Measurements from ENCODE around the gene CHRNA1. TPM values are rescaled to one million over a fixed set of nuclear protein-coding genes. Genes with fewer than 3 reads are reported as not detected.
A peak's percentile ranks its signal among the peaks of the same experiment; 100 is the strongest.

The CHRNA1 gene
- total and polyA plus RNA-seq, 9 of the 15 experiments (the other 6 are each of a cell fraction or from before 2014, with no cell fraction given), result not detected

GRCh38 chr2:174771631-174772471 lies 7.6 kb upstream of the CHRNA1 start:
- peak; percentile 99 for ATAC-seq
- Histone ChIP-seq H3K4me2 (ENCODE audit: insufficient read depth, low read length) (no peak overlapping the region), H3K36me3 (ENCODE audit: control insufficient read depth, insufficient read depth, low read length) (no peaks in the 10 kb centered on the region), H3K27me3 (ENCODE audit: control insufficient read depth in 2 of 2, insufficient read depth in 2 of 2, low read length in 2 of 2) (peaks cover 0 to 21% of the 10 kb centered on the region in 2 experiments; a peak in 3 of 5 replicates), H3K4me3 (no peak overlapping the region), H3K27ac (ENCODE audit: extremely low read depth, low read depth, low read length) (no peak overlapping the region), H3K9me1 (ENCODE audit: control insufficient read depth, insufficient read depth, low read length) (no peaks in the 10 kb centered on the region), H3K79me2 (ENCODE audit: control insufficient read depth, insufficient read depth, low read length) (no peaks in the 10 kb centered on the region), H3K9me3 (replicated peaks; ENCODE audit: control insufficient read depth, insufficient read depth, low read depth, low read length) (no peaks in the 10 kb centered on the region), H4K20me1 (replicated peaks; ENCODE audit: control insufficient read depth, insufficient read depth, low read length) (0 out of 2 replicates have a peak, but pooled peaks cover 7% of the 10 kb centered on the region), H2AFZ (ENCODE audit: low read depth, low read length) (no peak overlapping the region), H3K4me1 (replicated peaks in 1 of 2; ENCODE audit: control insufficient read depth in 2 of 2, insufficient read depth in 2 of 2, low read length in 2 of 2) (no peaks in the 10 kb centered on the region), H3K9ac (ENCODE audit: insufficient read depth in 1 of 2, low read depth in 2 of 2, low read length in 2 of 2) (no peak overlapping the region)
- peak; percentile 57 to 74 (median 66) for DNase-seq (ENCODE audit: extremely low read depth in 1 of 4, low spot score in 3 of 4)
- in situ Hi-C loops (cut with MboI), result loop anchor here (10.0 kb wide), 1 partner anchor 213 kb away; no protein-coding TSS in a partner anchor
- no TSS peak for BruUV-seq (replicated peaks)
- ChIA-PET CTCF (ENCODE audit: low intra/inter-chr PET ratio) (interaction anchor here (0.7 to 1.8 kb wide), 4 partner anchors 212 to 510 kb away, joined by 3 to 11 read pairs (median 6); no protein-coding TSS in a partner anchor), POLR2A (interaction anchor here (0.6 to 1.9 kb wide), 4 partner anchors 8 to 323 kb away, joined by 3 to 5 read pairs (median 4); no protein-coding TSS in a partner anchor)
- intact Hi-C loops (cut with micrococcal nuclease), result loop anchor here (1.0 to 5.0 kb wide), 3 partner anchors 213 to 1325 kb away; partner anchors contain the start of gene HOXD12
- WGBS (ENCODE audit: insufficient coverage, low coverage, missing lambda C conversion rate), result 3% methylated on average over 14 of the region's 14 CpGs
- FAIRE-seq, result peak; percentile 82
- TF ChIP-seq JUND (IDR thresholded peaks at IDR 0.05; ENCODE audit: borderline replicate concordance, low read depth, low read length), result 0 out of 2 replicates have a peak, but pooled peaks have one; percentile 14
- no peak for TF ChIP-seq JUND (tag; IDR thresholded peaks at IDR 0.05; ENCODE audit: borderline replicate concordance, low read depth, low read length)
- no peak for TF ChIP-seq TFAM (CRISPR knock-in tag; conservative IDR thresholded peaks at IDR 0.05)
- TF ChIP-seq RCOR1 (IDR thresholded peaks at IDR 0.05; ENCODE audit: borderline replicate concordance in 1 of 2, low read depth in 2 of 2, low read length in 2 of 2), result 0 out of 4 replicates have a peak, but pooled peaks of 1 of the 2 experiments have one; percentile 11
- TF ChIP-seq, protein P1, sequence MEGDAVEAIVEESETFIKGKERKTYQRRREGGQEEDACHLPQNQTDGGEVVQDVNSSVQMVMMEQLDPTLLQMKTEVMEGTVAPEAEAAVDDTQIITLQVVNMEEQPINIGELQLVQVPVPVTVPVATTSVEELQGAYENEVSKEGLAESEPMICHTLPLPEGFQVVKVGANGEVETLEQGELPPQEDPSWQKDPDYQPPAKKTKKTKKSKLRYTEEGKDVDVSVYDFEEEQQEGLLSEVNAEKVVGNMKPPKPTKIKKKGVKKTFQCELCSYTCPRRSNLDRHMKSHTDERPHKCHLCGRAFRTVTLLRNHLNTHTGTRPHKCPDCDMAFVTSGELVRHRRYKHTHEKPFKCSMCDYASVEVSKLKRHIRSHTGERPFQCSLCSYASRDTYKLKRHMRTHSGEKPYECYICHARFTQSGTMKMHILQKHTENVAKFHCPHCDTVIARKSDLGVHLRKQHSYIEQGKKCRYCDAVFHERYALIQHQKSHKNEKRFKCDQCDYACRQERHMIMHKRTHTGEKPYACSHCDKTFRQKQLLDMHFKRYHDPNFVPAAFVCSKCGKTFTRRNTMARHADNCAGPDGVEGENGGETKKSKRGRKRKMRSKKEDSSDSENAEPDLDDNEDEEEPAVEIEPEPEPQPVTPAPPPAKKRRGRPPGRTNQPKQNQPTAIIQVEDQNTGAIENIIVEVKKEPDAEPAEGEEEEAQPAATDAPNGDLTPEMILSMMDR (IDR thresholded peaks at IDR 0.05 in 2 of 3, conservative IDR thresholded peaks at IDR 0.05 in 1 of 3; ENCODE audit: insufficient read depth in 2 of 3, low read depth in 1 of 3, low read length in 3 of 3), result peak; percentile 88 to 96 (median 89)
- TF ChIP-seq SMC3 (conservative IDR thresholded peaks at IDR 0.05; ENCODE audit: insufficient read depth, low read depth, low read length), result peak; percentile 69
- TF ChIP-seq SOX6 (IDR thresholded peaks at IDR 0.05), result no peak
- no peak for TF ChIP-seq CEBPG (CRISPR knock-in tag; IDR thresholded peaks at IDR 0.05)
- peak; percentile 34 to 48; a peak in 3 of 4 replicates for TF ChIP-seq CEBPG (tag; conservative IDR thresholded peaks at IDR 0.05 in 1 of 2, IDR thresholded peaks at IDR 0.05 in 1 of 2)
- 0 out of 2 replicates have a peak, but pooled peaks have one; percentile 4 for TF ChIP-seq KLF16 (IDR thresholded peaks at IDR 0.05)
- TF ChIP-seq TEAD4 (IDR thresholded peaks at IDR 0.05; ENCODE audit: low read length), result no peak
- no peak for TF ChIP-seq TEAD4 (CRISPR knock-in tag; IDR thresholded peaks at IDR 0.05; ENCODE audit: borderline replicate concordance)
- 0 out of 2 replicates have a peak, but pooled peaks have one; percentile 25 for TF ChIP-seq RB1 (IDR thresholded peaks at IDR 0.05; ENCODE audit: low read depth)
- TF ChIP-seq ZNF311 (CRISPR knock-in tag; IDR thresholded peaks at IDR 0.05), result no peak
- TF ChIP-seq, protein P2, sequence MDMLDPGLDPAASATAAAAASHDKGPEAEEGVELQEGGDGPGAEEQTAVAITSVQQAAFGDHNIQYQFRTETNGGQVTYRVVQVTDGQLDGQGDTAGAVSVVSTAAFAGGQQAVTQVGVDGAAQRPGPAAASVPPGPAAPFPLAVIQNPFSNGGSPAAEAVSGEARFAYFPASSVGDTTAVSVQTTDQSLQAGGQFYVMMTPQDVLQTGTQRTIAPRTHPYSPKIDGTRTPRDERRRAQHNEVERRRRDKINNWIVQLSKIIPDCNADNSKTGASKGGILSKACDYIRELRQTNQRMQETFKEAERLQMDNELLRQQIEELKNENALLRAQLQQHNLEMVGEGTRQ (CRISPR knock-in tag; IDR thresholded peaks at IDR 0.05), result peak; percentile 54
- 0 out of 2 replicates have a peak, but pooled peaks have one; percentile 45 for TF ChIP-seq RAD51 (IDR thresholded peaks at IDR 0.05; ENCODE audit: borderline replicate concordance, low read depth)
- TF ChIP-seq SRSF1 (IDR thresholded peaks at IDR 0.05; ENCODE audit: low read depth, low read length), result no peak

Data from K562 (cell line).